ENCODE measurements around the gene CLDN22.

CLDN22 gene

DNA sequence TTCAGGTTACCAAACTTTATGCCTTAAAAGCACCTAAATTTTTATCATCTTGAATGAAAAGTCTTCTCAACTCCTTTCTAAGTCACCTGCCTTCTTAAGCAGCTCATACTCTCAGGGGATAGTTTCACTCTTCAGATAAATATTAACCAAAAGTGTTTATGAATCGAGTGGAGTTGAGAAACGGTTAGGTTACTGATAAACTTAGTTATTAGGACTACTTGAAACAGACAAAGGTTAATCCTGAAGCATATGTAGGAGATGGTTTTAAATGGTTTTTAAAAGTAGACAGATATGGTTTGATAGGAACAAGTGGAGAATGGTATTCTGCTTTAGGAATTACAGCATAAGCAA, 32.8 kb downstream of the CLDN22 start:
- TF ChIP-seq, protein P1, sequence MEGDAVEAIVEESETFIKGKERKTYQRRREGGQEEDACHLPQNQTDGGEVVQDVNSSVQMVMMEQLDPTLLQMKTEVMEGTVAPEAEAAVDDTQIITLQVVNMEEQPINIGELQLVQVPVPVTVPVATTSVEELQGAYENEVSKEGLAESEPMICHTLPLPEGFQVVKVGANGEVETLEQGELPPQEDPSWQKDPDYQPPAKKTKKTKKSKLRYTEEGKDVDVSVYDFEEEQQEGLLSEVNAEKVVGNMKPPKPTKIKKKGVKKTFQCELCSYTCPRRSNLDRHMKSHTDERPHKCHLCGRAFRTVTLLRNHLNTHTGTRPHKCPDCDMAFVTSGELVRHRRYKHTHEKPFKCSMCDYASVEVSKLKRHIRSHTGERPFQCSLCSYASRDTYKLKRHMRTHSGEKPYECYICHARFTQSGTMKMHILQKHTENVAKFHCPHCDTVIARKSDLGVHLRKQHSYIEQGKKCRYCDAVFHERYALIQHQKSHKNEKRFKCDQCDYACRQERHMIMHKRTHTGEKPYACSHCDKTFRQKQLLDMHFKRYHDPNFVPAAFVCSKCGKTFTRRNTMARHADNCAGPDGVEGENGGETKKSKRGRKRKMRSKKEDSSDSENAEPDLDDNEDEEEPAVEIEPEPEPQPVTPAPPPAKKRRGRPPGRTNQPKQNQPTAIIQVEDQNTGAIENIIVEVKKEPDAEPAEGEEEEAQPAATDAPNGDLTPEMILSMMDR (IDR thresholded peaks at IDR 0.05), result no peak
- H3K27ac ChIP-seq, result no peak overlapping the region
- H3K36me3 ChIP-seq, result peaks cover 76 to 91% (median 81%) of the 10 kb centered on the region in 3 donors
- no peaks in the 10 kb centered on the region for H3K4me1 ChIP-seq
- intact Hi-C loops (cut with DNase I; ENCODE audit: low total_unique reads), result no loop called here
- no peaks in the 10 kb centered on the region for H3K9me3 ChIP-seq
- DNase-seq, result no peak
- H3K27me3 ChIP-seq, result no peaks in the 10 kb centered on the region
- no peak overlapping the region for H3K4me3 ChIP-seq

DNA sequence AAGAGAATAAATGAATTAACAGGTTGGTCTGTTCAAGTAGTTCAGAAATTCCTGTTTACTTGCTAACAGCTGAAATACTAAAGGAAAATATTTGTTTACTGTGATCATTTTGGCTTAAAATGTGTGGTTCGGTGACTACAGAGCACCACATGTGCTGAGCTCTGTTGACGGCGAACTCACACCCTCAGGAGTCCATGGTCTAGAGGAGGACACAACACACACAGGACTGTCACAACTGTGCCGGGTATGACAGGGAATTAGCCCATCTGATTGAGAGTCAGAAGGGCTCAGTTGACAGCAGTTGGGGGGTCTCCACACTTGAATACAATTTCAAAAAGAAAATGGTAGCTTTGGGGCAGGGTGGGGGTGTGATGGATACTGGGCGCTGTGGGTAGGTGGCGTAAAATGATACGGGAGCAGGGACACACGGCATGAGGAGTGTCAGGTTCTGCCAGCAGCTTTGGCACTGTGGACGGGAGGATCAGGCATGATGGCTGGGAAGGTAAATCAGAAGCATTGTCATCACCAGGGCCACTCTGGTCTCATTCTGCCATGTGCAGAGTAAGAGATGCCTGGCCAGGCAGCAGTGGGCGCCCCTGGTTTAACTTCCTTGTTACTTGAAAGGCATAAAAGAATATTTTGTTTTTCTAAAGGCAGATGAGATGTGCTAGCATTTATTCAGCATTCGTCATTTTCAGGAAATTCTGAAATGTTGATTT, 33.3 kb downstream of the CLDN22 start:
- intact Hi-C loops (cut with DNase I; ENCODE audit: low total_unique reads), result no loop called here
- H3K9me3 ChIP-seq, result no peaks in the 10 kb centered on the region
- TF ChIP-seq, protein P1 (IDR thresholded peaks at IDR 0.05), result no peak
- H3K4me3 ChIP-seq, result no peak overlapping the region
- H3K36me3 ChIP-seq, result peaks cover 81 to 90% (median 86%) of the 10 kb centered on the region in 3 donors
- H3K27me3 ChIP-seq, result no peaks in the 10 kb centered on the region
- H3K27ac ChIP-seq, result no peak overlapping the region
- H3K4me1 ChIP-seq, result no peaks in the 10 kb centered on the region
- no peak for DNase-seq

DNA sequence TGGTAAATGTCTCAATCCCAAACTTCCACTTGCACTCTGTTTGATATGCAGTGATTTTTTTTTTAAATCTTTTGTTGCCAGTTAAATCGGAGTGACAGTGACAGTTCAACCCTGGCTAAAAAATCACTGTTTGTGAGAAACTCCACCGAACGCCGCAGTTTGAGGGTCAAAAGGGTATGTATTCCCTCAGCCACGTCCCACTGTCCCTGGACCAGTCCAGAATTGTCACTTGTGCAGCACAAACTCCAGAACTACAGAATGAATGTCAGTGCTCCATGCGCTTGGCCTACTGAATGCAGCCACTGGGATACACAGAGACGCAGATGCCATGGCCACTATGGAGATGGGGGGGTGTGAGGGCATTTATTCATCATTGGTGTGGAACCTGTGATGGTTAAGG, 34.2 kb downstream of the CLDN22 start:
- TF ChIP-seq, protein P1 (IDR thresholded peaks at IDR 0.05), result no peak
- no peak overlapping the region for H3K4me3 ChIP-seq
- H3K27ac ChIP-seq, result no peak overlapping the region
- H3K9me3 ChIP-seq, result no peaks in the 10 kb centered on the region
- intact Hi-C loops (cut with DNase I; ENCODE audit: low total_unique reads), result no loop called here
- H3K4me1 ChIP-seq, result no peaks in the 10 kb centered on the region
- H3K36me3 ChIP-seq, result peaks cover 83 to 92% (median 85%) of the 10 kb centered on the region in 3 donors
- no peak for DNase-seq
- H3K27me3 ChIP-seq, result no peaks in the 10 kb centered on the region

DNA sequence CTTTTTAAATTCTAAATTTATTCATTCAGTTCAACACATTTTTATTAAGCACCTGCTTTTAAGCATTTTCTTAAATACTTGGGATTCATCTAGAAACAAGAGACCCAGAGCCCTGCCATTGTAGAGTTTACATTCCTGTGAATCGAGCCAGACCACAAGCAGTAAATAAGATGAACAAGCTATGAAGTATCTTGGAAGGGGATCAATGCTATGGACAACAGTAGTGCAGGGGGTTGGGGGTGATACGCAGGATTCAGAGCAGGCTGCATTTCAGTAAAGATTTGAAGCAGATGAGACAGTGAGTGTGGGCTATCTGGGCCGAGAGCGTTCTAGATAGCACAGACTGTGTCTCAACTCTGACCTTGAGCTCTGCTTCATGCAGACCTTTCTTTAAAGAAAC, 35.1 kb downstream of the CLDN22 start:
- DNase-seq, result no peak
- no peaks in the 10 kb centered on the region for H3K27me3 ChIP-seq
- intact Hi-C loops (cut with DNase I; ENCODE audit: low total_unique reads), result no loop called here
- no peaks in the 10 kb centered on the region for H3K4me1 ChIP-seq
- no peak overlapping the region for H3K4me3 ChIP-seq
- H3K27ac ChIP-seq, result no peak overlapping the region
- TF ChIP-seq, protein P1 (IDR thresholded peaks at IDR 0.05), result no peak
- H3K9me3 ChIP-seq, result no peaks in the 10 kb centered on the region
- H3K36me3 ChIP-seq, result peaks cover 81 to 92% (median 83%) of the 10 kb centered on the region in 3 donors

DNA sequence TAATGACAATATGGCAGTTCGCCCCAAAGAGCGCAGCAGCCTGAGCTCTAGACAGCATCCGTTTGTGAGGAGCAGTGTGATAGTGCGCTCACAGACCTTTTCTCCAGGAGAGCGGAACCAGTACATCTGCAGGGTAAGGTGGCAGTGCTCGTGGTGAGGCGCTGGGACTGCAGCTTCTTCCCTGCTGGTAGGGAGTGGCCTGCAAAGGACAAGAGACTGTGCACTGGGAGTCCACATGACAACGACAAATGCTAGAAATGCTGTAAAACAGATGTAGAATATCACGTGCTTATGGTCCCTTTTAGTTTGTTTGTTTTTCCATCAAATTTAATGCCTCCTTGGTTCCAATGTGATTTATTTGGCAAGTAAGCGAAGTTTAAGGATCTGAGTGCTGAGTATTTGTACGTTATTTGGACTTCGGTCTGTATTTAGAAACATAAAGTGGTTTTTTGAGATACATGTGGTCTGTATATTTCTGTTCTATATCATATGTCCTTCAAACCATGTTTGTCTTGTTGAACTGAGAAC, 35.8 kb downstream of the CLDN22 start:
- Histone ChIP-seq H3K9me3 (no peaks in the 10 kb centered on the region), H3K4me1 (no peaks in the 10 kb centered on the region), H3K27ac (no peak overlapping the region), H3K36me3 (peaks cover 77 to 87% (median 79%) of the 10 kb centered on the region in 3 donors), H3K4me3 (no peak overlapping the region), H3K27me3 (no peaks in the 10 kb centered on the region)
- intact Hi-C loops (cut with DNase I; ENCODE audit: low total_unique reads), result no loop called here
- TF ChIP-seq, protein P1 (IDR thresholded peaks at IDR 0.05), result no peak
- no peak for DNase-seq

Data from tibial artery (tissue), 4 donors.